T-helper 1 cell treated with Interleukin-12 subunit alpha and Interleukin-12 subunit beta and Interleukin-4 antibody, amounts not matched to agents 30 μg/mL and 1 μg/mL, for 36 hours (primary cell): ENCODE data around the gene ESYT3.

ENCODE experiments used
- H3K27ac Mint-ChIP-seq: one replicate; pipeline ENCODE4 v1.8.0; 2021; ENCODE audit warnings: mild to moderate bottlenecking, mixed read lengths
- H3K27me3 Mint-ChIP-seq: one replicate; pipeline ENCODE4 v1.8.0; 2021; ENCODE audit warnings: low read depth, mixed read lengths
- H3K36me3 Mint-ChIP-seq: one replicate; pipeline ENCODE4 v1.8.0; 2021; ENCODE audit warnings: low read depth, mixed read lengths
- H3K4me1 Mint-ChIP-seq: one replicate; pipeline ENCODE4 v1.8.0; 2021; ENCODE audit warnings: low read depth, mixed read lengths
- H3K4me3 Mint-ChIP-seq: one replicate; pipeline ENCODE4 v1.8.0; 2021; ENCODE audit warnings: mild to moderate bottlenecking, moderate library complexity, mixed read lengths
- H3K9me3 Mint-ChIP-seq: one replicate; pipeline ENCODE4 v1.8.0; 2021; ENCODE audit warnings: mixed read lengths

ESYT3 gene

GRCh38 chr3:138458774-138459499, 24.5 kb downstream of the ESYT3 start:
- Mint-ChIP-seq H3K4me3 (no peak overlapping the region), H3K9me3 (no peaks in the 10 kb centered on the region), H3K27me3 (no peaks in the 10 kb centered on the region), H3K27ac (no peak overlapping the region), H3K36me3 (no peaks in the 10 kb centered on the region), H3K4me1 (peaks cover 7% of the 10 kb centered on the region)

GRCh38 chr3:138459619-138460535, 25.5 kb downstream of the ESYT3 start:
- Mint-ChIP-seq H3K36me3 (no peaks in the 10 kb centered on the region), H3K9me3 (no peaks in the 10 kb centered on the region), H3K4me3 (no peak overlapping the region), H3K27ac (no peak overlapping the region), H3K4me1 (peaks cover 7% of the 10 kb centered on the region), H3K27me3 (no peaks in the 10 kb centered on the region)

GRCh38 chr3:138460536-138461205, 26.3 kb downstream of the ESYT3 start:
- H3K4me1 Mint-ChIP-seq, result peaks cover 5% of the 10 kb centered on the region
- no peak overlapping the region for H3K4me3 Mint-ChIP-seq
- H3K27me3 Mint-ChIP-seq, result peaks cover 2% of the 10 kb centered on the region
- H3K27ac Mint-ChIP-seq, result no peak overlapping the region
- H3K9me3 Mint-ChIP-seq, result no peaks in the 10 kb centered on the region
- no peaks in the 10 kb centered on the region for H3K36me3 Mint-ChIP-seq

- Mint-ChIP-seq H3K27me3 (peaks cover 5% of the 10 kb centered on the region), H3K9me3 (no peaks in the 10 kb centered on the region), H3K4me3 (no peak overlapping the region), H3K4me1 (peaks cover under 1% of the 10 kb centered on the region), H3K27ac (no peak overlapping the region), H3K36me3 (no peaks in the 10 kb centered on the region)
Observed at GRCh38 chr3:138461246-138461645, 26.8 kb downstream of the ESYT3 start.

- peaks cover 5% of the 10 kb centered on the region for H3K27me3 Mint-ChIP-seq
- no peak overlapping the region for H3K27ac Mint-ChIP-seq
- no peaks in the 10 kb centered on the region for H3K36me3 Mint-ChIP-seq
- no peaks in the 10 kb centered on the region for H3K4me1 Mint-ChIP-seq
- no peaks in the 10 kb centered on the region for H3K9me3 Mint-ChIP-seq
- H3K4me3 Mint-ChIP-seq, result no peak overlapping the region
Observed at GRCh38 chr3:138461896-138462295, 27.5 kb downstream of the ESYT3 start.

- no peak overlapping the region for H3K27ac Mint-ChIP-seq
- H3K9me3 Mint-ChIP-seq, result no peaks in the 10 kb centered on the region
- no peaks in the 10 kb centered on the region for H3K4me1 Mint-ChIP-seq
- no peak overlapping the region for H3K4me3 Mint-ChIP-seq
- no peaks in the 10 kb centered on the region for H3K36me3 Mint-ChIP-seq
- H3K27me3 Mint-ChIP-seq, result peaks cover 10% of the 10 kb centered on the region
Observed at GRCh38 chr3:138463724-138464490, 29.5 kb downstream of the ESYT3 start.

- Mint-ChIP-seq H3K27ac (no peak overlapping the region), H3K27me3 (peaks cover 10% of the 10 kb centered on the region), H3K9me3 (no peaks in the 10 kb centered on the region), H3K4me1 (no peaks in the 10 kb centered on the region), H3K36me3 (no peaks in the 10 kb centered on the region), H3K4me3 (no peak overlapping the region)
Observed at GRCh38 chr3:138464491-138464860, 30.1 kb downstream of the ESYT3 start.

GRCh38 chr3:138465451-138465850, 31.0 kb downstream of the ESYT3 start:
- H3K27me3 Mint-ChIP-seq, result peaks cover 13% of the 10 kb centered on the region
- H3K27ac Mint-ChIP-seq, result no peak overlapping the region
- H3K4me1 Mint-ChIP-seq, result no peaks in the 10 kb centered on the region
- H3K4me3 Mint-ChIP-seq, result no peak overlapping the region
- no peaks in the 10 kb centered on the region for H3K36me3 Mint-ChIP-seq
- H3K9me3 Mint-ChIP-seq, result no peaks in the 10 kb centered on the region

- Mint-ChIP-seq H3K4me1 (no peaks in the 10 kb centered on the region), H3K27me3 (peaks cover 13% of the 10 kb centered on the region), H3K4me3 (no peak overlapping the region), H3K36me3 (no peaks in the 10 kb centered on the region), H3K9me3 (no peaks in the 10 kb centered on the region), H3K27ac (no peak overlapping the region)
Observed at GRCh38 chr3:138465925-138466324, 31.5 kb downstream of the ESYT3 start.

- Mint-ChIP-seq H3K27me3 (peaks cover 13% of the 10 kb centered on the region), H3K9me3 (no peaks in the 10 kb centered on the region)
Observed at GRCh38 chr3:138467931-138468330, 33.5 kb downstream of the ESYT3 start.

GRCh38 chr3:138468451-138468850, 34.0 kb downstream of the ESYT3 start:
- Mint-ChIP-seq H3K9me3 (no peaks in the 10 kb centered on the region), H3K4me1 (no peaks in the 10 kb centered on the region), H3K27me3 (peaks cover 13% of the 10 kb centered on the region), H3K4me3 (no peak overlapping the region), H3K27ac (no peak overlapping the region), H3K36me3 (no peaks in the 10 kb centered on the region)

More at GRCh38 chr3:138467931-138468330, 33.5 kb downstream of the ESYT3 start:
- H3K27ac Mint-ChIP-seq, result no peak overlapping the region
- H3K4me1 Mint-ChIP-seq, result no peaks in the 10 kb centered on the region
- no peaks in the 10 kb centered on the region for H3K36me3 Mint-ChIP-seq
- H3K4me3 Mint-ChIP-seq, result no peak overlapping the region

- no peaks in the 10 kb centered on the region for H3K9me3 Mint-ChIP-seq
- H3K4me3 Mint-ChIP-seq, result no peak overlapping the region
- H3K27ac Mint-ChIP-seq, result no peak overlapping the region
- H3K27me3 Mint-ChIP-seq, result peaks cover 13% of the 10 kb centered on the region
- no peaks in the 10 kb centered on the region for H3K36me3 Mint-ChIP-seq
- no peaks in the 10 kb centered on the region for H3K4me1 Mint-ChIP-seq
Observed at GRCh38 chr3:138468886-138469285, 34.5 kb downstream of the ESYT3 start.

- no peak overlapping the region for H3K4me3 Mint-ChIP-seq
- no peaks in the 10 kb centered on the region for H3K9me3 Mint-ChIP-seq
- H3K36me3 Mint-ChIP-seq, result no peaks in the 10 kb centered on the region
- H3K27ac Mint-ChIP-seq, result no peak overlapping the region
- no peaks in the 10 kb centered on the region for H3K4me1 Mint-ChIP-seq
- peaks cover 13% of the 10 kb centered on the region for H3K27me3 Mint-ChIP-seq
Observed at GRCh38 chr3:138469874-138470273, 35.5 kb downstream of the ESYT3 start.

- H3K4me3 Mint-ChIP-seq, result no peak overlapping the region
- no peaks in the 10 kb centered on the region for H3K9me3 Mint-ChIP-seq
- H3K36me3 Mint-ChIP-seq, result no peaks in the 10 kb centered on the region
- peaks cover 11% of the 10 kb centered on the region for H3K27me3 Mint-ChIP-seq
- H3K27ac Mint-ChIP-seq, result no peak overlapping the region
- H3K4me1 Mint-ChIP-seq, result no peaks in the 10 kb centered on the region
Observed at GRCh38 chr3:138470687-138471086, 36.3 kb downstream of the ESYT3 start.
